Astrocyte of the spinal cord (primary cell): ENCODE results near the gene TOX2.

Experiments used
- DNase-seq: peaks from one replicate; pipeline ENCODE4 v3.0.0; 2011; ENCODE audit warnings: low read depth, low spot score
- H3K4me3 ChIP-seq: 2 replicates; pipeline ENCODE4 v1.5.1; 2011; ENCODE audit warnings: low read depth, mild to moderate bottlenecking, low read length, moderate library complexity
- in situ Hi-C: cut with HindIII; loops from 2 replicates; pipeline ENCODE4 v1.10.0; 2017; ENCODE audit warnings: low sequenced_read_pairs
- TF ChIP-seq, protein P1 (sequence below): IDR thresholded peaks from 2 replicates; pipeline ENCODE4 v1.5.1; 2012; ENCODE audit warnings: low read depth, mild to moderate bottlenecking, low read length, inconsistent platforms

TOX2 gene

DNA sequence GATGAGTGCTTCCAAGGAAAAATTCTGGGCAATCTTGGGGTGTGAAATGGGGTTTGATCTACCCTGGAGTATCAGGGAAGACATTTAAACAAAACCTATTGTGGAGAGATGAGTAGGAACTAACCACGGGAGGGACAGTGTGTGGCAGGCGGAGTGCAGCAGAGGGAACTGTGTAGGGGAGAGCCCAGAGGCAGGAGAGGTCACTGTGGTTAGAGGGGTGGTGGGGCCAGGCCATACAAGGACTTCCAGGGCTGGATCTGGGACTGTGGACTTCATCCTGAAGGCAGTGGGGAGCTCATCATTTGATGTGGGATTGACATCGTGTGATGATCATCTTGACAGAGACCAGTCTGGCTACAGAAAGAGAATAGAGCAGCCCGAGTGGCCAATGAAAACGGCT is 89.0 kb downstream of the TOX2 start:
- in situ Hi-C loops, result no loop called here
- TF ChIP-seq, protein P1, sequence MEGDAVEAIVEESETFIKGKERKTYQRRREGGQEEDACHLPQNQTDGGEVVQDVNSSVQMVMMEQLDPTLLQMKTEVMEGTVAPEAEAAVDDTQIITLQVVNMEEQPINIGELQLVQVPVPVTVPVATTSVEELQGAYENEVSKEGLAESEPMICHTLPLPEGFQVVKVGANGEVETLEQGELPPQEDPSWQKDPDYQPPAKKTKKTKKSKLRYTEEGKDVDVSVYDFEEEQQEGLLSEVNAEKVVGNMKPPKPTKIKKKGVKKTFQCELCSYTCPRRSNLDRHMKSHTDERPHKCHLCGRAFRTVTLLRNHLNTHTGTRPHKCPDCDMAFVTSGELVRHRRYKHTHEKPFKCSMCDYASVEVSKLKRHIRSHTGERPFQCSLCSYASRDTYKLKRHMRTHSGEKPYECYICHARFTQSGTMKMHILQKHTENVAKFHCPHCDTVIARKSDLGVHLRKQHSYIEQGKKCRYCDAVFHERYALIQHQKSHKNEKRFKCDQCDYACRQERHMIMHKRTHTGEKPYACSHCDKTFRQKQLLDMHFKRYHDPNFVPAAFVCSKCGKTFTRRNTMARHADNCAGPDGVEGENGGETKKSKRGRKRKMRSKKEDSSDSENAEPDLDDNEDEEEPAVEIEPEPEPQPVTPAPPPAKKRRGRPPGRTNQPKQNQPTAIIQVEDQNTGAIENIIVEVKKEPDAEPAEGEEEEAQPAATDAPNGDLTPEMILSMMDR, result no peak
- no peak for DNase-seq
- no peak overlapping the region for H3K4me3 ChIP-seq

- TF ChIP-seq, protein P1, result no peak
- in situ Hi-C loops, result no loop called here
- DNase-seq, result no peak
- H3K4me3 ChIP-seq, result no peak overlapping the region
Measured at GRCh38 chr20:44004306-44004915, 89.8 kb downstream of the TOX2 start.

GRCh38 chr20:44005661-44006060 is 91.0 kb downstream of the TOX2 start:
- no peak overlapping the region for H3K4me3 ChIP-seq
- DNase-seq, result no peak
- TF ChIP-seq, protein P1, result no peak
- in situ Hi-C loops, result no loop called here

- in situ Hi-C loops, result no loop called here
- no peak for DNase-seq
- TF ChIP-seq, protein P1, result no peak
- no peak overlapping the region for H3K4me3 ChIP-seq
Measured at GRCh38 chr20:44006126-44006525, 91.5 kb downstream of the TOX2 start.

- DNase-seq, result no peak
- TF ChIP-seq, protein P1, result no peak
- in situ Hi-C loops, result no loop called here
- H3K4me3 ChIP-seq, result no peak overlapping the region
Measured at GRCh38 chr20:44006578-44006977, 91.9 kb downstream of the TOX2 start.

- in situ Hi-C loops, result no loop called here
- TF ChIP-seq, protein P1, result no peak
- no peak overlapping the region for H3K4me3 ChIP-seq
- DNase-seq, result no peak
Measured at GRCh38 chr20:44008806-44009678, 94.4 kb downstream of the TOX2 start.
